GM12878 (cell line): Measurements from ENCODE around the gene LDHAL6B.

Experiments
- BHLHE40 ChIP-seq, 2 experiments: fragments of 450-650 bp in 1 of 2; IDR thresholded peaks; 2 replicates each; pipeline ENCODE4 v1.6.1; 2011 to 2017; ENCODE audit warnings: low read depth in 2 of 2, borderline replicate concordance in 1 of 2, improper control_type of control experiment in 1 of 2, low read length in 1 of 2, mild to moderate bottlenecking in 1 of 2
- EGR1 ChIP-seq, 2 experiments: IDR thresholded peaks; 1 replicate in 1 of 2; 2 replicates in 1 of 2; pipeline ENCODE4 v1.6.1; 2011 to 2012; ENCODE audit warnings: low read depth in 2 of 2, low read length in 2 of 2, borderline replicate concordance in 1 of 2, mild to moderate bottlenecking in 1 of 2, moderate library complexity in 1 of 2
- EP300 ChIP-seq, 2 experiments: fragments of 150-350 bp in 1 of 2; IDR thresholded peaks; 2 replicates each; pipeline ENCODE4 v1.6.1; 2011 to 2012; ENCODE audit warnings: low read depth in 2 of 2, low read length in 2 of 2, borderline replicate concordance in 1 of 2, improper control_type of control experiment in 1 of 2, inconsistent platforms in 1 of 2; ENCODE audit not compliant: control insufficient read depth in 1 of 2
- IKZF1 ChIP-seq: fragments of 450-650 bp; conservative IDR thresholded peaks from 2 replicates; pipeline ENCODE4 v1.6.1; 2017; ENCODE audit warnings: antibody characterized with exemption, mild to moderate bottlenecking
- POLR2A ChIP-seq: IDR thresholded peaks from 2 replicates; pipeline ENCODE4 v1.6.1; 2011; ENCODE audit warnings: low read depth, mild to moderate bottlenecking, low read length
- TCF12 ChIP-seq: IDR thresholded peaks from 2 replicates; pipeline ENCODE4 v1.6.1; 2011; ENCODE audit warnings: low read depth, mild to moderate bottlenecking, low read length
- YY1 ChIP-seq: IDR thresholded peaks from 2 replicates; pipeline ENCODE4 v1.6.1; 2011; ENCODE audit warnings: low read depth, mild to moderate bottlenecking, low read length
- ZNF207 ChIP-seq: fragments of 450-650 bp; IDR thresholded peaks from 2 replicates; pipeline ENCODE4 v1.6.1; 2014; ENCODE audit warnings: antibody characterized with exemption, mild to moderate bottlenecking, borderline replicate concordance
- ZNF274 ChIP-seq: IDR thresholded peaks from one replicate; pipeline ENCODE4 v1.8.0; 2011; ENCODE audit not compliant: insufficient read length, insufficient read depth
- TF ChIP-seq, protein P1 (sequence below), 3 experiments: IDR thresholded peaks in 2 of 3; conservative IDR thresholded peaks in 1 of 3; 2 replicates each; pipeline ENCODE4 v1.5.1; 2011; ENCODE audit warnings: low read depth in 3 of 3, low read length in 3 of 3, mild to moderate bottlenecking in 3 of 3, control low read depth in 2 of 3, moderate library complexity in 2 of 3, inconsistent platforms in 1 of 3, mixed read lengths in 1 of 3; ENCODE audit not compliant: control insufficient read depth in 2 of 3, insufficient read depth in 1 of 3; ENCODE audit errors: extremely low read depth in 1 of 3
- TF ChIP-seq, protein P2 (sequence below): IDR thresholded peaks from 2 replicates; pipeline ENCODE4 v1.6.1; 2012; ENCODE audit warnings: low read depth, low read length, improper control_type of control experiment

DNA sequence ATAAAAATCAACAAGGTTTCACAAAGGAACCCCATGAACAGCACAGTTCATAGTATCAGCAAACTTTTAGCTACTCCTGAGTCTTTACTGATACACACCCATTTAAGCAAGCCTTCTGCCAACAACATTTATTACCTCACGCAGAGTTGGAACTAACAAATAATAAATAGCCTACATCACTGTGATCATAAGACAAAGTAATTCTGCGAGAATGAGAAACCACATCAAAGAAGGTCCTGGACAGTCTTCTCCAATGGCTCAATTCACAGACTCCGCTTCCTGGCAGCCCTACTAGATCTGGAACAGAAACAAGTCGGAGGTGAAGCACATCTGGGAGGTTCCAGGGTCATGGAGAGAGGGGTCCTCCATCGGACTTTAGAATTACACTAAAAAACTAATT, 37.0 kb downstream of the LDHAL6B start:
- TF ChIP-seq, protein P1, sequence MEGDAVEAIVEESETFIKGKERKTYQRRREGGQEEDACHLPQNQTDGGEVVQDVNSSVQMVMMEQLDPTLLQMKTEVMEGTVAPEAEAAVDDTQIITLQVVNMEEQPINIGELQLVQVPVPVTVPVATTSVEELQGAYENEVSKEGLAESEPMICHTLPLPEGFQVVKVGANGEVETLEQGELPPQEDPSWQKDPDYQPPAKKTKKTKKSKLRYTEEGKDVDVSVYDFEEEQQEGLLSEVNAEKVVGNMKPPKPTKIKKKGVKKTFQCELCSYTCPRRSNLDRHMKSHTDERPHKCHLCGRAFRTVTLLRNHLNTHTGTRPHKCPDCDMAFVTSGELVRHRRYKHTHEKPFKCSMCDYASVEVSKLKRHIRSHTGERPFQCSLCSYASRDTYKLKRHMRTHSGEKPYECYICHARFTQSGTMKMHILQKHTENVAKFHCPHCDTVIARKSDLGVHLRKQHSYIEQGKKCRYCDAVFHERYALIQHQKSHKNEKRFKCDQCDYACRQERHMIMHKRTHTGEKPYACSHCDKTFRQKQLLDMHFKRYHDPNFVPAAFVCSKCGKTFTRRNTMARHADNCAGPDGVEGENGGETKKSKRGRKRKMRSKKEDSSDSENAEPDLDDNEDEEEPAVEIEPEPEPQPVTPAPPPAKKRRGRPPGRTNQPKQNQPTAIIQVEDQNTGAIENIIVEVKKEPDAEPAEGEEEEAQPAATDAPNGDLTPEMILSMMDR (IDR thresholded peaks at IDR 0.05 in 2 of 3, conservative IDR thresholded peaks at IDR 0.05 in 1 of 3; ENCODE audit: control insufficient read depth in 2 of 3, extremely low read depth in 1 of 3, insufficient read depth in 1 of 3, low read depth in 3 of 3, low read length in 3 of 3) = no peak
- TF ChIP-seq ZNF207 = no peak
- no peak for TF ChIP-seq POLR2A
- no peak for TF ChIP-seq BHLHE40 (IDR thresholded peaks at IDR 0.05; ENCODE audit: borderline replicate concordance in 1 of 2, low read depth in 2 of 2, low read length in 1 of 2)
- no peak for TF ChIP-seq EP300 (IDR thresholded peaks at IDR 0.05; ENCODE audit: borderline replicate concordance in 1 of 2, control insufficient read depth in 1 of 2, low read depth in 2 of 2, low read length in 2 of 2)
- TF ChIP-seq, protein P2, sequence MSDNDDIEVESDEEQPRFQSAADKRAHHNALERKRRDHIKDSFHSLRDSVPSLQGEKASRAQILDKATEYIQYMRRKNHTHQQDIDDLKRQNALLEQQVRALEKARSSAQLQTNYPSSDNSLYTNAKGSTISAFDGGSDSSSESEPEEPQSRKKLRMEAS = no peak
- TF ChIP-seq EGR1 (IDR thresholded peaks at IDR 0.05; ENCODE audit: borderline replicate concordance in 1 of 2, low read depth in 2 of 2, low read length in 2 of 2) = no peak
- no peak for TF ChIP-seq YY1
- no peak for TF ChIP-seq TCF12
- no peak for TF ChIP-seq IKZF1
- no peak for TF ChIP-seq ZNF274
